SK-N-SH (cell line): ENCODE data around the gene RAP1GAP. TPM values are rescaled to one million over a fixed set of nuclear protein-coding genes. Genes with fewer than 3 reads are reported as not detected.

Source experiments
- CTCF ChIA-PET: fragments of 300-600, 350-600 bp; formaldehyde crosslinking; extraction: SDS; loops from one replicate; lab custom pipeline; 2021; lab: Yijun Ruan, JAX
- POLR2A ChIA-PET: fragments of 350-600 bp; sonication (Branson Sonifier 250); formaldehyde crosslinking; extraction: SDS; loops from one replicate; lab custom pipeline; 2020; ENCODE audit warnings: antibody characterized with exemption, inconsistent platforms; lab: Yijun Ruan, JAX
- DNase-seq: peaks from one replicate; pipeline ENCODE4 v3.0.0; 2012
- H2AFZ ChIP-seq: fragments of 200-600 bp; sonication (generic); 2 replicates; pipeline ENCODE4 v1.8.1; 2016; ENCODE audit warnings: antibody characterized with exemption, mild to moderate bottlenecking, low read depth
- H3F3A ChIP-seq: fragments of 200-600 bp; sonication (generic); replicated peaks from 2 replicates; pipeline ENCODE3; 2016; ENCODE audit warnings: antibody characterized with exemption, mild to moderate bottlenecking; ENCODE audit not compliant: insufficient read depth
- H3K27ac ChIP-seq, 2 experiments: fragments of 200-500 bp in 1 of 2; fragments of 200-600 bp in 1 of 2; sonication (Bioruptor generic) in 1 of 2; sonication (generic), shearing (Covaris generic) in 1 of 2; 2 replicates each; pipeline versions ENCODE4 v1.5.1 to v1.6.1; 2014 to 2016; ENCODE audit warnings: low read depth in 2 of 2, inconsistent platforms in 1 of 2, low read length in 1 of 2, mild to moderate bottlenecking in 1 of 2, mixed read lengths in 1 of 2
- H3K27me3 ChIP-seq: fragments of 200-600 bp; sonication (generic), shearing (Covaris generic); 2 replicates; pipeline ENCODE4 v1.6.1; 2016; ENCODE audit warnings: mixed run types; ENCODE audit not compliant: insufficient read depth
- H3K36me3 ChIP-seq, 2 experiments: fragments of 200-500 bp in 1 of 2; fragments of 200-600 bp in 1 of 2; sonication (Bioruptor generic) in 1 of 2; sonication (generic) in 1 of 2; replicated peaks in 1 of 2; 2 replicates each; pipeline versions ENCODE3 to v1.5.1; 2014 to 2016; ENCODE audit warnings: low read length in 1 of 2, mild to moderate bottlenecking in 1 of 2; ENCODE audit not compliant: insufficient read depth in 2 of 2, control insufficient read depth in 1 of 2
- H3K4me1 ChIP-seq, 2 experiments: fragments of 200-500 bp in 1 of 2; fragments of 200-600 bp in 1 of 2; sonication (Bioruptor generic) in 1 of 2; sonication (generic), shearing (Covaris generic) in 1 of 2; 2 replicates each; pipeline versions ENCODE4 v1.5.1 to v1.6.1; 2014 to 2016; ENCODE audit warnings: low read depth in 1 of 2, low read length in 1 of 2, mixed run types in 1 of 2; ENCODE audit not compliant: insufficient read depth in 2 of 2, control insufficient read depth in 1 of 2
- H3K4me2 ChIP-seq: fragments of 200-600 bp; sonication (generic), shearing (Covaris generic); 2 replicates; pipeline ENCODE4 v1.6.1; 2017; ENCODE audit warnings: mixed run types
- H3K4me3 ChIP-seq, 2 experiments: fragments of 200-500 bp in 1 of 2; fragments of 200-600 bp in 1 of 2; sonication (Bioruptor generic) in 1 of 2; sonication (generic), shearing (Covaris generic) in 1 of 2; 2 replicates each; pipeline versions ENCODE4 v1.5.1 to v1.8.1; 2014 to 2016; ENCODE audit warnings: low read depth in 2 of 2, inconsistent platforms in 1 of 2, low read length in 1 of 2, mild to moderate bottlenecking in 1 of 2, mixed read lengths in 1 of 2, moderate library complexity in 1 of 2
- H3K79me2 ChIP-seq: fragments of 200-600 bp; sonication (generic); 2 replicates; pipeline ENCODE4 v1.8.1; 2017; ENCODE audit warnings: mild to moderate bottlenecking; ENCODE audit not compliant: insufficient read depth
- H3K9ac ChIP-seq: fragments of 200-600 bp; sonication (generic); 2 replicates; pipeline ENCODE4 v1.6.1; 2017; ENCODE audit warnings: mixed run types
- H3K9me2 ChIP-seq: fragments of 200-600 bp; sonication (generic); 2 replicates; pipeline ENCODE4 v1.6.1; 2017; ENCODE audit warnings: mixed run types
- H3K9me3 ChIP-seq: fragments of 200-600 bp; sonication (generic); 2 replicates; pipeline ENCODE4 v1.6.1; 2017; ENCODE audit warnings: mixed run types, mild to moderate bottlenecking, moderate library complexity
- H4K20me1 ChIP-seq: fragments of 200-600 bp; sonication (generic); 2 replicates; pipeline ENCODE4 v1.6.1; 2017; ENCODE audit warnings: mild to moderate bottlenecking, mixed run types; ENCODE audit not compliant: insufficient read depth
- EP300 ChIP-seq, 2 experiments: IDR thresholded peaks; 2 replicates each; pipeline versions ENCODE4 v1.4.0 to v1.6.1; 2012; ENCODE audit warnings: borderline replicate concordance in 1 of 2, low read depth in 1 of 2, low read length in 1 of 2
- FOXM1 ChIP-seq: IDR thresholded peaks from 2 replicates; pipeline ENCODE4 v1.4.0; 2012; ENCODE audit warnings: low read depth, mild to moderate bottlenecking
- GABPA ChIP-seq: IDR thresholded peaks from 2 replicates; pipeline ENCODE4 v1.4.0; 2012; ENCODE audit warnings: low read depth, mild to moderate bottlenecking
- GATA2 ChIP-seq: sonication (generic); formaldehyde crosslinking; IDR thresholded peaks from 2 replicates; pipeline ENCODE4 v1.5.0; 2020; ENCODE audit warnings: mild to moderate bottlenecking, missing genetic modification reagents
- RXRA ChIP-seq: IDR thresholded peaks from 2 replicates; pipeline ENCODE4 v1.4.0; 2012; ENCODE audit warnings: low read depth, mild to moderate bottlenecking, borderline replicate concordance
- SIN3A ChIP-seq: IDR thresholded peaks from 2 replicates; pipeline ENCODE4 v1.6.1; 2012; ENCODE audit warnings: low read depth, mild to moderate bottlenecking, low read length, moderate library complexity, borderline replicate concordance
- TCF12 ChIP-seq: IDR thresholded peaks from 2 replicates; pipeline ENCODE4 v1.4.0; 2012
- TEAD4 ChIP-seq: IDR thresholded peaks from 2 replicates; pipeline ENCODE4 v1.4.0; 2012; ENCODE audit warnings: mild to moderate bottlenecking, borderline replicate concordance; ENCODE audit not compliant: insufficient read depth
- WGBS: methylation state at CpG from one replicate; pipeline ENCODE4 v1.1.6; 2017; ENCODE audit warnings: low lambda C conversion rate; 5-methylcytosine and 5-hydroxymethylcytosine counted together
- polyA plus RNA-seq, 3 experiments: library from polyadenylated mRNA; depleted of rRNA; stranded (reverse); fragments of >200 nt; gene quantifications; 2 replicates each; pipeline ENCODE4 v1.2.3, GENCODE V29; 2012
- TF ChIP-seq, protein P1 (sequence below): IDR thresholded peaks from 2 replicates; pipeline ENCODE4 v1.4.0; 2012; ENCODE audit warnings: low read depth, borderline replicate concordance
- TF ChIP-seq, protein P2 (sequence below): IDR thresholded peaks from 2 replicates; pipeline ENCODE4 v1.6.1; 2012; ENCODE audit warnings: mild to moderate bottlenecking, low read depth, low read length, moderate library complexity
- TF ChIP-seq, protein P3 (sequence below): IDR thresholded peaks from 2 replicates; pipeline ENCODE4 v1.4.0; 2012; ENCODE audit warnings: low read depth, borderline replicate concordance

Gene RAP1GAP
- polyA plus RNA-seq, 1 of the 3 experiments (the other 2 are of a cell fraction), result 0.99 TPM

DNA sequence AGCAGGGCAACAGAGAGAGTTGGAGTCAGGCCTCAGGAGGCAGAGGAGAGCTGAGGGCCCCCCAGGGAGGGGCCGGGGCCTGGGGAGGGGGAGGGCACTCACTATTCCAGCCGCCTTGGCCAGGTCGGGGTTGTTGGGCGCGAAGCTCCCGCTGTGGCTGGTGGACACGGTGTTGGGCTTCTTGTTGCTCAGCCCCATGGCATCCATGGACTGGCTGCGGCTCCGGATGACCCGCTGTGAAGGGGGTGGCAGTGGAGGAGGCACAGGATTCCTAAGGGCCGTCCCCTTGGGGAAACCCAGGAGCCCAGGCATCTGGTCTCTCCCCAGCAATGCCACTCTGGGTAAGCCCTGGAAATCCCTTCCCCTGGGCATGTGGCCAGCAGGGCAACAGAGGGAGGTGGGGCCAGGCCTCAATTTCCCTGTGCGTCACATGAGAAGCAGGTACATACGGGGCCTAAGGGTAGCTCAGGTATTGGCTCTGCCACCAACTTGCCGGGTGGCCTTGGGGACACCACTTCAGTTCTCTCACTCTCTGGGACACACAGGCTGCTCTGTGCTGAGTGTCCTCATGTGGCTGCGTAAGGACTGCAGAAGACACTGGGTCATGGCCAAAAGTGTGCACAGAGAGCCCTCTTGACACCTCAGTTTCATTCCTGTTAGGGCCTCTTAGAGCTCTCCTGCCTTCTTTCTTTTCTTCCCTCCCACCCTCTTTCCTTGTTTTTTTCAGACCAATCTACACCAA lies 63.0 kb downstream of the RAP1GAP start:
- Histone ChIP-seq H3K36me3 (no peaks in the 10 kb centered on the region), H3K27ac (no peak overlapping the region), H3K9me3 (no peaks in the 10 kb centered on the region), H3K9me2 (no peaks in the 10 kb centered on the region), H3K79me2 (no peaks in the 10 kb centered on the region), H3K4me3 (no peak overlapping the region), H2AFZ (no peak overlapping the region), H3K4me1 (no peaks in the 10 kb centered on the region), H3F3A (no peaks in the 10 kb centered on the region), H4K20me1 (no peaks in the 10 kb centered on the region), H3K4me2 (no peak overlapping the region), H3K27me3 (no peaks in the 10 kb centered on the region), H3K9ac (no peak overlapping the region)
- POLR2A ChIA-PET, result no interaction called here
- WGBS, result 89% methylated on average over 8 of the region's 15 CpGs
- TF ChIP-seq TCF12, result no peak
- TF ChIP-seq TEAD4, result no peak
- TF ChIP-seq SIN3A, result no peak
- TF ChIP-seq GABPA, result no peak
- TF ChIP-seq EP300 (IDR thresholded peaks at IDR 0.05; ENCODE audit: borderline replicate concordance in 1 of 2, low read depth in 1 of 2, low read length in 1 of 2), result no peak
- no peak for TF ChIP-seq RXRA
- TF ChIP-seq, protein P1, sequence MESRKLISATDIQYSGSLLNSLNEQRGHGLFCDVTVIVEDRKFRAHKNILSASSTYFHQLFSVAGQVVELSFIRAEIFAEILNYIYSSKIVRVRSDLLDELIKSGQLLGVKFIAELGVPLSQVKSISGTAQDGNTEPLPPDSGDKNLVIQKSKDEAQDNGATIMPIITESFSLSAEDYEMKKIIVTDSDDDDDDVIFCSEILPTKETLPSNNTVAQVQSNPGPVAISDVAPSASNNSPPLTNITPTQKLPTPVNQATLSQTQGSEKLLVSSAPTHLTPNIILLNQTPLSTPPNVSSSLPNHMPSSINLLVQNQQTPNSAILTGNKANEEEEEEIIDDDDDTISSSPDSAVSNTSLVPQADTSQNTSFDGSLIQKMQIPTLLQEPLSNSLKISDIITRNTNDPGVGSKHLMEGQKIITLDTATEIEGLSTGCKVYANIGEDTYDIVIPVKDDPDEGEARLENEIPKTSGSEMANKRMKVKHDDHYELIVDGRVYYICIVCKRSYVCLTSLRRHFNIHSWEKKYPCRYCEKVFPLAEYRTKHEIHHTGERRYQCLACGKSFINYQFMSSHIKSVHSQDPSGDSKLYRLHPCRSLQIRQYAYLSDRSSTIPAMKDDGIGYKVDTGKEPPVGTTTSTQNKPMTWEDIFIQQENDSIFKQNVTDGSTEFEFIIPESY, result no peak
- no peak for TF ChIP-seq FOXM1
- TF ChIP-seq, protein P2, sequence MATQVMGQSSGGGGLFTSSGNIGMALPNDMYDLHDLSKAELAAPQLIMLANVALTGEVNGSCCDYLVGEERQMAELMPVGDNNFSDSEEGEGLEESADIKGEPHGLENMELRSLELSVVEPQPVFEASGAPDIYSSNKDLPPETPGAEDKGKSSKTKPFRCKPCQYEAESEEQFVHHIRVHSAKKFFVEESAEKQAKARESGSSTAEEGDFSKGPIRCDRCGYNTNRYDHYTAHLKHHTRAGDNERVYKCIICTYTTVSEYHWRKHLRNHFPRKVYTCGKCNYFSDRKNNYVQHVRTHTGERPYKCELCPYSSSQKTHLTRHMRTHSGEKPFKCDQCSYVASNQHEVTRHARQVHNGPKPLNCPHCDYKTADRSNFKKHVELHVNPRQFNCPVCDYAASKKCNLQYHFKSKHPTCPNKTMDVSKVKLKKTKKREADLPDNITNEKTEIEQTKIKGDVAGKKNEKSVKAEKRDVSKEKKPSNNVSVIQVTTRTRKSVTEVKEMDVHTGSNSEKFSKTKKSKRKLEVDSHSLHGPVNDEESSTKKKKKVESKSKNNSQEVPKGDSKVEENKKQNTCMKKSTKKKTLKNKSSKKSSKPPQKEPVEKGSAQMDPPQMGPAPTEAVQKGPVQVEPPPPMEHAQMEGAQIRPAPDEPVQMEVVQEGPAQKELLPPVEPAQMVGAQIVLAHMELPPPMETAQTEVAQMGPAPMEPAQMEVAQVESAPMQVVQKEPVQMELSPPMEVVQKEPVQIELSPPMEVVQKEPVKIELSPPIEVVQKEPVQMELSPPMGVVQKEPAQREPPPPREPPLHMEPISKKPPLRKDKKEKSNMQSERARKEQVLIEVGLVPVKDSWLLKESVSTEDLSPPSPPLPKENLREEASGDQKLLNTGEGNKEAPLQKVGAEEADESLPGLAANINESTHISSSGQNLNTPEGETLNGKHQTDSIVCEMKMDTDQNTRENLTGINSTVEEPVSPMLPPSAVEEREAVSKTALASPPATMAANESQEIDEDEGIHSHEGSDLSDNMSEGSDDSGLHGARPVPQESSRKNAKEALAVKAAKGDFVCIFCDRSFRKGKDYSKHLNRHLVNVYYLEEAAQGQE, result no peak
- TF ChIP-seq, protein P3, sequence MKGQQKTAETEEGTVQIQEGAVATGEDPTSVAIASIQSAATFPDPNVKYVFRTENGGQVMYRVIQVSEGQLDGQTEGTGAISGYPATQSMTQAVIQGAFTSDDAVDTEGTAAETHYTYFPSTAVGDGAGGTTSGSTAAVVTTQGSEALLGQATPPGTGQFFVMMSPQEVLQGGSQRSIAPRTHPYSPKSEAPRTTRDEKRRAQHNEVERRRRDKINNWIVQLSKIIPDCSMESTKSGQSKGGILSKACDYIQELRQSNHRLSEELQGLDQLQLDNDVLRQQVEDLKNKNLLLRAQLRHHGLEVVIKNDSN, result no peak
- TF ChIP-seq GATA2 (CRISPR knock-in tag), result no peak
- no peak for DNase-seq
- CTCF ChIA-PET, result interaction anchor here (0.6 to 1.2 kb wide), 3 partner anchors 11 to 383 kb away, joined by 3 to 5 read pairs (median 3); no protein-coding TSS in a partner anchor
